WTC11 (cell line): ENCODE results near the gene AKAP8. TPM values are rescaled to one million over a fixed set of nuclear protein-coding genes. Genes with fewer than 3 reads are reported as not detected.

Experiments
- ATAC-seq: fragments of 200-7000 bp; cut with Tn5 transposase; 2 replicates; pipeline ENCODE4 v1.10.0; 2021; ENCODE audit warnings: mild to moderate bottlenecking, moderate library complexity
- CTCF ChIA-PET: fragments of 300-600 bp; sonication (Branson Sonifier 250); formaldehyde crosslinking; loops from one replicate; lab custom pipeline; 2021; ENCODE audit warnings: antibody characterized with exemption; lab: Charles Lee
- POLR2A ChIA-PET: fragments of 350-600 bp; sonication (Branson Sonifier 250); formaldehyde crosslinking; loops from one replicate; lab custom pipeline; 2021; ENCODE audit warnings: antibody characterized with exemption; lab: Charles Lee
- DNase-seq: peaks from one replicate; pipeline ENCODE4 v3.0.0; 2021; ENCODE audit warnings: low spot score
- H3K27ac Mint-ChIP-seq: 2 replicates; pipeline ENCODE4 v1.8.0; 2021; ENCODE audit warnings: mixed read lengths
- H3K27me3 Mint-ChIP-seq: 2 replicates; pipeline ENCODE4 v1.8.0; 2021; ENCODE audit warnings: low read depth, mild to moderate bottlenecking, moderate library complexity, mixed read lengths
- H3K36me3 Mint-ChIP-seq: 2 replicates; pipeline ENCODE4 v1.8.0; 2021; ENCODE audit warnings: mixed read lengths
- H3K4me1 Mint-ChIP-seq: 2 replicates; pipeline ENCODE4 v1.8.0; 2022; ENCODE audit warnings: mixed read lengths
- H3K4me3 Mint-ChIP-seq: 2 replicates; pipeline ENCODE4 v1.8.0; 2021; ENCODE audit warnings: mild to moderate bottlenecking, moderate library complexity, mixed read lengths
- H3K9me3 Mint-ChIP-seq: 2 replicates; pipeline ENCODE4 v1.8.0; 2021; ENCODE audit warnings: mixed read lengths
- AR ChIP-seq: fragments of 250-450 bp; sonication (Bioruptor Pico); IDR thresholded peaks from 2 replicates; pipeline ENCODE4 v1.9.0; 2021; ENCODE audit warnings: mild to moderate bottlenecking
- ATF1 ChIP-seq: sonication (generic); formaldehyde crosslinking; IDR thresholded peaks from 2 replicates; pipeline ENCODE4 v1.8.1; 2023; ENCODE audit warnings: mild to moderate bottlenecking, moderate library complexity, missing genetic modification reagents
- ERG ChIP-seq: fragments of 250-450 bp; sonication (Bioruptor Pico); IDR thresholded peaks from 2 replicates; pipeline ENCODE4 v1.8.0; 2021; ENCODE audit warnings: mild to moderate bottlenecking
- ESRRA ChIP-seq: sonication (generic); formaldehyde crosslinking; IDR thresholded peaks from 2 replicates; pipeline ENCODE4 v1.8.1; 2022; ENCODE audit warnings: mild to moderate bottlenecking, missing genetic modification reagents, borderline replicate concordance
- ETV6 ChIP-seq: sonication (generic); formaldehyde crosslinking; IDR thresholded peaks from 2 replicates; pipeline ENCODE4 v1.8.1; 2022; ENCODE audit warnings: mild to moderate bottlenecking, missing genetic modification reagents
- FOXK1 ChIP-seq: sonication (generic); formaldehyde crosslinking; IDR thresholded peaks from 2 replicates; pipeline ENCODE4 v1.8.0; 2022; ENCODE audit warnings: mild to moderate bottlenecking, moderate library complexity, missing genetic modification reagents
- FOXP4 ChIP-seq: sonication (generic); formaldehyde crosslinking; IDR thresholded peaks from 2 replicates; pipeline ENCODE4 v1.8.0; 2022; ENCODE audit warnings: mild to moderate bottlenecking, missing genetic modification reagents
- IRF1 ChIP-seq: sonication (generic); formaldehyde crosslinking; IDR thresholded peaks from 2 replicates; pipeline ENCODE4 v1.8.0; 2023; ENCODE audit warnings: missing genetic modification reagents
- NFE2L1 ChIP-seq: sonication (generic); formaldehyde crosslinking; IDR thresholded peaks from 2 replicates; pipeline ENCODE4 v1.8.1; 2023; ENCODE audit warnings: missing genetic modification reagents
- NR1H2 ChIP-seq: sonication (generic); formaldehyde crosslinking; IDR thresholded peaks from 2 replicates; pipeline ENCODE4 v1.9.0; 2021; ENCODE audit warnings: mild to moderate bottlenecking, moderate library complexity, missing genetic modification reagents
- OVOL2 ChIP-seq: fragments of 250-450 bp; sonication (Bioruptor Pico); IDR thresholded peaks from 2 replicates; pipeline ENCODE4 v1.9.0; 2021; ENCODE audit warnings: mild to moderate bottlenecking, borderline replicate concordance
- PREB ChIP-seq: sonication (generic); formaldehyde crosslinking; IDR thresholded peaks from 2 replicates; pipeline ENCODE4 v1.8.1; 2022; ENCODE audit warnings: mild to moderate bottlenecking, missing genetic modification reagents, moderate library complexity, borderline replicate concordance
- ZNF317 ChIP-seq: sonication (generic); formaldehyde crosslinking; IDR thresholded peaks from 2 replicates; pipeline ENCODE4 v1.8.1; 2023; ENCODE audit warnings: low read depth, mild to moderate bottlenecking, moderate library complexity, missing genetic modification reagents, borderline replicate concordance
- ZNF416 ChIP-seq: fragments of 250-450 bp; sonication (Bioruptor Pico); IDR thresholded peaks from 2 replicates; pipeline ENCODE4 v1.9.0; 2021; ENCODE audit warnings: mild to moderate bottlenecking, inconsistent platforms
- ZNF425 ChIP-seq: fragments of 250-450 bp; sonication (Bioruptor Pico); conservative IDR thresholded peaks from 2 replicates; pipeline ENCODE4 v1.9.0; 2021; ENCODE audit warnings: mild to moderate bottlenecking
- ZSCAN18 ChIP-seq: fragments of 250-450 bp; sonication (Bioruptor Pico); IDR thresholded peaks from 2 replicates; pipeline ENCODE4 v2.1.2; 2022; ENCODE audit warnings: mild to moderate bottlenecking, moderate library complexity
- total RNA-seq: library from RNA; stranded (reverse); gene quantifications from 3 replicates; pipeline ENCODE4 v1.2.3, GENCODE V29; 2021

Gene AKAP8
- total RNA-seq, 1 experiment from 2014 or later = 65.9 TPM

GRCh38 chr19:15367439-15367838 lies 12.1 kb downstream of the AKAP8 start:
- POLR2A ChIA-PET = no interaction called here
- no peaks in the 10 kb centered on the region for H3K27me3 Mint-ChIP-seq
- no peak for TF ChIP-seq NR1H2 (CRISPR knock-in tag)
- TF ChIP-seq FOXK1 (CRISPR knock-in tag) = no peak
- TF ChIP-seq ZNF425 = no peak
- TF ChIP-seq FOXP4 (CRISPR knock-in tag) = no peak
- TF ChIP-seq ATF1 (CRISPR knock-in tag) = no peak
- TF ChIP-seq ESRRA (CRISPR knock-in tag) = no peak
- no peak for TF ChIP-seq IRF1 (CRISPR knock-in tag)
- no peak for TF ChIP-seq ERG
- no peak for TF ChIP-seq ZSCAN18
- no peak for TF ChIP-seq OVOL2 (CRISPR knock-in tag)
- TF ChIP-seq ZNF416 = no peak
- TF ChIP-seq ETV6 = no peak
- no peak for TF ChIP-seq AR (CRISPR knock-in tag)
- no peak for TF ChIP-seq PREB
- TF ChIP-seq NFE2L1 (CRISPR knock-in tag) = no peak
- no peak for TF ChIP-seq ZNF317 (CRISPR knock-in tag)
- H3K36me3 Mint-ChIP-seq = peaks cover 76% of the 10 kb centered on the region
- H3K4me1 Mint-ChIP-seq = no peaks in the 10 kb centered on the region
- no peak overlapping the region for H3K27ac Mint-ChIP-seq
- H3K4me3 Mint-ChIP-seq = no peak overlapping the region
- peaks cover 3% of the 10 kb centered on the region for H3K9me3 Mint-ChIP-seq
- DNase-seq (no peak), ATAC-seq (no peak)
- CTCF ChIA-PET = no interaction called here
